GM21390 (cell line): ENCODE measurements around the gene KRTAP10-4.
"Not testable (repeated sequence)": the region's sequence is repeated elsewhere in the genome, so short reads cannot be mapped to it uniquely, and the experiment has no call there.

Experiments
- ATAC-seq: cut with Tn5 transposase; IDR thresholded peaks from one replicate; pipeline ENCODE4 v1.9.1; 2021; ENCODE audit not compliant: unreplicated experiment

The KRTAP10-4 gene

DNA sequence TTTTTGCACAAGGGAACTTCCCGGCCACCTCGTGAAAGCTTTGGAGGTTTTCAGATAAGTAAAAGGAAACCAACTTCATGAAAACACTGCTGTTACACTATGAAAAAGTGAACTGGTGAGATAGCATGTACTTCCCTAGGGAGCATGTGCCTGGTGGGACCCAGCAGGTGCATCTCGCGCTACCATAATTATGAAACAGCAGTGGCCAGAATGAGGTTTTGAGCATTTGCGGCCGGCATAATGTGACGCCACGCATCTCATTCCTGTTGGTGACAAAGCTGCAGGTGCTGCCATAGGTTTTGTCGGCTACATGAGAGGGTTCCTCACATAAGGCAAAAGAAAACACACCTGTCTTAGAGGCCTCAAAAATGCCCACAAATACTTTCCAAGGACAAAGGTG lies 16.6 kb upstream of the KRTAP10-4 start:
- ATAC-seq, result no peak

DNA sequence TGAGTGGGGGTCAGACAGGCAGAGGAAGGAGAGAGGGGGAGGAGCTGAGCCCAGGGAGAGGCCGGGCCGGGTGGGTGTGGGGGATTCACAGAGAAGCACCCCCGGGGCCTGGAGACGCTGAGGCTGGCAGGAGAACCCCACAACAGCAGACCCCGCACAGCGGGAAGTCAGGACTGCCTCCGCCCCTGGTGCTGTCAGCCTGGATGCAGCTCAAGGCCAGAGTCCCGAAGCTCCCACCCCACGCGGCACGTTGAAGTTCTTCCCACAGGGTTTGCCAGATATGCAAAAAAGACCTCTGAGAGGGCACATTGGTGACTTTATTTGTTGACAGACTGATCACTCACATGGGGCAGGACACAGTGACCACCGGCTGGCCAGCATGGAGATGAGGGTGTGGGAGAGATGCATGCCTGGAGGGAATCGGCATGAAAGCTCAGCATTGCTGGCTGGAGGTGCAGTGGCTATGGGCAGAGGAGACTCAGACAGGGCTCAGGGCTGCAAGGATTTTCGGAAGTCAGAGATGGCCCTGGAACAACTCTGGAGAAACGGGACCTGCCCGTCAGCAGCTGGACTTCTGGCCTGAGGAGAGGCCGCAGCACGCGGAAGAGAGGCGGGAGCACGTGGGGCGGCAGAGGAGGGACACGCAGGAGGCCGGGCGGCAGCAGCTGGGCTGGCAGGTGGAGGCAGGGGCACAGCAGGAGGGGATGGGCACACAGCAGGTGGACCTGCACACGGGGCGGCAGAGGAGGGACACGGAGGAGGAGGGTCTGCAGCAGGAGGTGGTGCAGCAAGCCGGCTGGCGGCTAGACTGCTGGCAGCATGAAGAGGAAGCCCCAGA lies 15.8 kb upstream of the KRTAP10-4 start:
- no peak for ATAC-seq

DNA sequence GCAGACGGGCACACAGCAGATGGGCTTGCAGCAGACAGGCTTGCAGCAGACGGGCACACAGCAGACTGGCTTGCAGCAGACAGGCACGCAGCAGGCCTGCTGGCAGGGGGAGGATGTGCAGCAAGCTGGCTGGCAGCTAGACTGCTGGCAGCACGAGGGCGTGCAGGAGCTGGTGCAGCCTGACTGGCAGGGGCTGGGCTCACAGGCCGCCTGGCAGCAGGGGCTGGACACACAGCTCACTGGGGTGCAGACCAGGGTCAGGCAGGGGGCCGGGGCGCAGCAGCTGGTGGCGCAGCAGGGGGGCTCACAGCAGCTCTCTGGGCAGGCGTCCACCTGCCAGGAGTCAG lies 15.2 kb upstream of the KRTAP10-4 start:
- not testable (repeated sequence) for ATAC-seq

DNA sequence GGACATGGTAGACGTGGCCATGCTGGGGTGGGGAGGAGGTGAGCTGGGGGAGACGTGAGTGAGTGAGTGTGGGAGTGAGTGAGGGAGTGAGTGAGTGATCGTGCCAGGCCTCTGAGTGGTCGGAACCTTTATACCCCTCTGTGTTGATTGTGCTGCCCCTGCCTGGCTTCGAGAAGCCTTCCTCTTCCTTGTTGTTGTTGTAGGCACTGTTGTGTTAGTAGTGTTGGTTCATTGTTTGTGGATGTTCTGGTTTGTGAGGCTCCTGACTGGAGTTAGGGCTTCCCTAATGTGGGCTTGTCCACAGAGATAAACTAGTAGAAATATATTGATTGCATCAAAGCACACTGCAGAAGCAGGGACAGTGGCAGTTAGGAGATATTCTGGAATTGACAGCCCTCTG lies 14.8 kb upstream of the KRTAP10-4 start, which contains the start of gene KRTAP10-3:
Gene KRTAP10-3 (minus strand): TSS at position 101 of the 400 bp plus-strand sequence. CDS start 80 bp downstream, at position 21.
- ATAC-seq, result no peak

GRCh38 chr21:44564099-44564498 lies 9.4 kb upstream of the KRTAP10-4 start:
- ATAC-seq, result no peak

DNA sequence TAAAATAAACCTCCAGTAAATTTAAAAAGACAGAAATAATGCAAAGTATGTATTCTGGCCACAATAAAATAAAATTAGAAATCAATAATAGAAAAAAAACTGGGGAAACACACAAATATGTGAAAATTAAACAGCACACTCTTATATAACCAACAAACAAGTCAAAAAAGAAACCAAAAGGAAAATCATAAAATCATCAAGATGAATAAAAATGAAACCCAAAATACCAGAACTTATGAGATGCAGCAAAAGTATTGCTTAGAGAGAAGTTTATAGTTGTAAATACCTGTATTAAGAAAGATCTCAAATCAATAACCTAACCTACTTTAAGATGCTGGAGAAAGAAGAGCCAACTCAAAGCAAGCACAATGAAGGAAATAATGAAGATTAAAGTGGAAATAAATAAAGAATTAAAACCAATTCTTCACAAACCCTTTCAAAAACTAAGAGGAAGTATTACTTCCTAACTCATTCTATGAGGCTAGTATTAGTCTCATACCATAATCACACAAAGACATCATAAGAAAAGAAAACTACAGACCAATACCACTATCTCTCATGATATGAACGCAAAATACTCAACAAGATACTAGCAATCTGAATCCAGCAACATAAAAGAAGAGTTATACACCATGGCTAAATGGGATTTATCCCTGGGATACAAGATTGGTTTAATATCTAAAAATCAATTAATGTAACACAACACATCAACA lies 8.5 kb upstream of the KRTAP10-4 start:
- ATAC-seq, result no peak

- ATAC-seq, result no peak
These were observed 7.1 kb upstream of the KRTAP10-4 start for GRCh38 chr21:44566403-44566802.

GRCh38 chr21:44567481-44568171 lies 5.9 kb upstream of the KRTAP10-4 start:
- ATAC-seq, result no peak

- no peak for ATAC-seq
These were observed 5.3 kb upstream of the KRTAP10-4 start for GRCh38 chr21:44568261-44568660.

- ATAC-seq, result no peak
These were observed 4.6 kb upstream of the KRTAP10-4 start for GRCh38 chr21:44568667-44569556.

- no peak for ATAC-seq
These were observed 3.5 kb upstream of the KRTAP10-4 start for GRCh38 chr21:44569861-44570517.

DNA sequence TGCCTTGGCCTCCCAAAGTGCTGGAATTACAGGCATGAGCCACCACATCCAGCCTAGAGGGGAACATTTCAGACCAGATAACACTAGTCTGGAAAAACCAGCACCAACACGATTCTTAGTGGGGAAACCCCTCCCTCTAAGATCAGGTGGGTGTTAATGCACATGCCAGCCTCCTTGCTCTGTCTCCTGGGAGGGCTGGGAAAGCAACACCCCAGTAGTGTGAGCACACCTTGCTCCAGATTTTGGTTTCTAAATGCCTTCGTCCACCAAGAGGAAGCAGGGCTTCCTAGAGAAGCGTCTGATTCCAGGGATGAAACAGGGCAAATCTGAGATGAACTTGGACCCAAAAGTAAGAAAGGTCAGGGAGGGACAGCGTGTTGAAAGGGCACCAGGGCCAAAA lies 2.2 kb upstream of the KRTAP10-4 start:
- ATAC-seq, result no peak

DNA sequence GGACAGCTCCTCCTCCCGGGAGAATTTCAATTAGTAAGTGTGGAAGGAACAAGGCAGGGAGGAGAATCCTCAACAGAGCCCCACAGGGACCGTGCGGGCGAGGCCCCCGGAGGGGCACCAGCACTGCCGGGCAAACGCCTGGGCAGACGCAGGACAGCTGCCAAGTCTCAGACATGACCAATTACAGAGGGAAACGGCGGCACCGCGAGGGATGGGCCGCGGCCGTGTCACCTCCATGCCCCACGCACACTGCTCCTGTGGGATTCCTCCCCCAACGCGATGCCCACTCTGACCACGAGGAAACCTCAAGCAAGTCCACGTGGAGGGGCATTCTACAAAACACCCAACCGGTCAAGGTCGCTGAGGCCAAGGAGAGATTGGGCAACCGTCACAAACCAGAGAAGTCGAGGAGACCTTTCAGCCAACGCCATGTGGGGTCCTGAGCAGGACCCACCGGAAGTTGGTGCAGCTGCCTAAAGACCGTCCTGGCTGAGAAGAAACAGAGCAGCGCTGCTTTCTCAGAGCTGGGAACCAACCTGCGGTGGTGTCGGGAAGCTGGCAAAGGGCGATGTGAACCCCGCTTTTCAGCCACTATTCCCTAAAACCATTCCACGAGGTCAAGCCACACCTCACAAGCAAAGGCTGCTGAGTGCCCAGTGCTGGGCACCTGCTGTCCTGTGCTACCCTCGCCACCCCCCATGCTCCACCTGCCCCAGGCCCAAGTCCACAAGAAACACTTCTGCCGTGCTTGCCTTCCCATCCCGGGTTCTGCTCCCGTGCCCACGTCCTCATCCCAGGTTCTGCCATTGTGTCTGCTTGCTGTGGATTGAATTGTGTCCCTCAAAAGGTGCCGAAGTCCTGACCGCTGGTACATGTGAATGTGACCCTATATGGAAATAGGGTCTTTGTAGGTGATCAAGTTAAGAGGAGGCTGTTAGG lies 1.4 kb upstream of the KRTAP10-4 start:
- no peak for ATAC-seq

DNA sequence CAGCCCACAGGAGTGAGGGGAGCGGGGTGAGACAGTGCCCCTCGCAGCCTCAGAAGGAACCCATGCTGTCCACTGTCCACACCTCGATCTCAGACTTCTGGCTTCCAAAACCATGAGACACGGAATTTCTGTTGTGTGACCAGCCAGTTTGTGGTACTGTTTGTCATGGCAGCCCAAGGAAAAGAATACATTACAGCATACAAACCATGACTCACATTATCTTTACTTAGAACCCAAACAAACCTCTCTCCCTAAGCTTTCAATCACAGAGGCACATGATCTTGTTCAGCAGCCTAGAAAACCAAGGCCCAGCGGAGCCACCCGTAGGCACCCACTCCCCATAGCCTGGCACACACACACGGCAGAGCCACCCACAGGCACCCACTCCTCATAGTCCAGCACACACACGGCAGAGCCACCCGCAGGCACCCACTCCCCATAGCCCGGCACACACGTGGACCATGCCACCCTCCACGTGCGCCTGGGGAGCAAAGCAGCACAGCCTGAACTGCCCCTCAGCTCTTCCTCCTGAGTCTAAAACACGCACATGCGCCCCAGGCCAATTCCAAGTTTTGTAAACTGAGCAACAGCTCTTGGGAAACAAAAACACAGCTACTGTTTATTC lies 458 bp upstream of the KRTAP10-4 start:
- no peak for ATAC-seq

DNA sequence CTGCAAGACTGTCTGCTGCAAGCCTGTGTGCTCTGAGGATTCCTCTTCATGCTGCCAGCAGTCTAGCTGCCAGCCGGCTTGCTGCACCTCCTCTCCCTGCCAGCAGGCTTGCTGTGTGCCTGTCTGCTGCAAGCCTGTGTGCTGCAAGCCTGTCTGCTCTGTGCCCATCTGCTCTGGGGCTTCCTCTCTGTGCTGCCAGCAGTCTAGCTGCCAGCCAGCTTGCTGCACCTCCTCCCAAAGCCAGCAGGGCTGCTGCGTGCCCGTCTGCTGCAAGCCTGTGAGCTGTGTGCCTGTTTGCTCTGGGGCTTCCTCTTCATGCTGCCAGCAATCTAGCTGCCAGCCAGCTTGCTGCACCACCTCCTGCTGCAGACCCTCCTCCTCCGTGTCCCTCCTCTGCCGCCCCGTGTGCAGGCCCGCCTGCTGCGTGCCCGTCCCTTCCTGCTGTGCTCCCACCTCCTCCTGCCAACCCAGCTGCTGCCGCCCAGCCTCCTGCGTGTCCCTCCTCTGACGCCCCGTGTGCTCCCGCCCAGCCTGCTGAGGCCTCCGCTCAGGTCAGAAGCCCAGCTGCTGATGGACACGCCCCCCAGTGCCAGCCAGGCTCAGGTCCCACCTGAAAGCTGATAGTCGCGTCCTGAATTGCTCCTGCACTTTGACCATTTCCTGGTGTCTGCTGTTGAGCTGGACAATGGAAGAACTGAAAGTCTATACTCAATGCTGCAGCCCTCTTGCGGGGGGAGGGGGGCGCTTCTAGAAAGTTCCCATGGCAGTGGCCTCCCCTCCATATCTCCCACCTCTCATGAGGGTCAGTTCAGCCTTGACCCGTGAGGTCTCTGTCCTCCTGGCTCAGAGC lies 1.2 kb downstream of the KRTAP10-4 start:
- no peak for ATAC-seq

DNA sequence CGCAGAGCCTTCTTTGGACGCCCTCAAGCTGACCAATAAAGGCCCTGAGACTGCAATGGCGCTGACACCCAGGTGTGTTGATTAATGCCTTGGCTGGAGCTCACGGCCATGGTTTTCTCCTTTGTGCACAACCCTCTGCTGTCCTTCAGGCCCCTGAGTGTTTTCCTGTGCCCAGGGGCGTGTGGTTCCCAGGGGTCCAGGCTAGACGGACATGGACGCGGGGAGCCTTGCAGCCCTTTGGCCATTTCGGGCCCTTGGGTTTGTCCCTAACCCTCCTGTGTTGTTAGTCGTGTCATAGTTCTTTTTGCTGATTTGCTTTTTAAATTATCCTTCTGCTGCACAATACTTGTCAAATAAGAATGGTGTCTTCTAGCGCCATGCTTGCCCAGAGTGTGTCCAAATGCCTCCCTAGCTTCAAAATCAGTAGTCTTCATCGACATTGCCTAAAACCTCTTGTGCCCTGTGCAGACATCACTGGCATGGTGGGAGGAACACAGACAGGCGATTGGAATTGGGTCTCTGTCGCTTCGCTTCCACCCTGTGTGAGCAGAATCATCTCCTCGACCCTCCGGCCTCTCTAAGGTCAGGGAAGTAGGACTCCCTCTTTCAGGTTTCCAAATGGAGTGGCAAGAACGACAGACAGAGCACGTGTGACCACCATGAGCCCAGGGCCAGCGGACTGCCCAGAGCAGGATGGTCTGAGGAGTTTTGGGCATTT lies 1.9 kb downstream of the KRTAP10-4 start:
- no peak for ATAC-seq

- ATAC-seq, result no peak
These were observed 2.5 kb downstream of the KRTAP10-4 start for GRCh38 chr21:44576025-44576420.
